ENCODE data around the gene NDUFAF8.

Gene NDUFAF8

GRCh38 chr17:81240761-81241160, 1.6 kb downstream of the NDUFAF8 start:
- DNase-seq (ENCODE audit: low spot score), result no peak

- DNase-seq (ENCODE audit: low spot score), result no peak
These were observed 2.1 kb downstream of the NDUFAF8 start for GRCh38 chr17:81241203-81241602.

DNA sequence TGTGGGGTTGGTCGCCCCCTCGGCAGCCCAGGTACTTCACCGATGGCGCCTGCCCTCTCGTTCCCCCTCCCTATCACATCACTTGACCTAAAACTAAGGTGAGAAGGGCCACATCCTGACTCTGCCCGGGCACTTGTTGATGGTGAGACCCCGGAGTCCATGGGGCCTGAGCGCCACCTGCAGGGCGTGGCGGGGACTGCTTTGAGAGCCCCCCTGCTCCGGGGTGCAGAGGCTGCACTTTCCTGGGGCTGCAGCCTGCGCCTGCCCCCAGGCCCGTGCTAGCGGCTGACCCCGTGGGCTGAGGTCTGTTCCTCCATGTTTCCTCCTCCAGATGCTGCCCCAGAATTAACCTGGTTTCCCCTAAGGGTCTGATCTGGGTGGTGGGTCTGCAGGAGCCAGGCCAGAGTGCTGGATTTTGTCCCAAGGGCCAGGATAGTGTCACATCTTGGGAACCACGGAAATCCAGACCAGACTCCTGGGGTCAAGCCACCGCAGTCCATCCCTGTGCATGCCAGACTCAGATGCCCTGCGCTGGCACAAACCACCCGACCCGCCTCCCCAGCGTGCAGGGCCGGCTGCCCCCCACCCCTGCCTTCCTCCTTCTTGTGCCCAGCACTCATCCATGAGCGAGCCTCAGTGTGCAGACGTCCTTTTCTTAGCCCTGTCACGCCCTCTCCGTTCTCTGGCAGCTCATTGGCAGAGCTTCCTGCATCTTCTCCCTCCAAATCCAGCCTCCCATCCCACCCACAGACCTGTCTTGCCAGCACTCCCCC, 2.7 kb downstream of the NDUFAF8 start:
- DNase-seq (ENCODE audit: low spot score), result peak; percentile 83

DNA sequence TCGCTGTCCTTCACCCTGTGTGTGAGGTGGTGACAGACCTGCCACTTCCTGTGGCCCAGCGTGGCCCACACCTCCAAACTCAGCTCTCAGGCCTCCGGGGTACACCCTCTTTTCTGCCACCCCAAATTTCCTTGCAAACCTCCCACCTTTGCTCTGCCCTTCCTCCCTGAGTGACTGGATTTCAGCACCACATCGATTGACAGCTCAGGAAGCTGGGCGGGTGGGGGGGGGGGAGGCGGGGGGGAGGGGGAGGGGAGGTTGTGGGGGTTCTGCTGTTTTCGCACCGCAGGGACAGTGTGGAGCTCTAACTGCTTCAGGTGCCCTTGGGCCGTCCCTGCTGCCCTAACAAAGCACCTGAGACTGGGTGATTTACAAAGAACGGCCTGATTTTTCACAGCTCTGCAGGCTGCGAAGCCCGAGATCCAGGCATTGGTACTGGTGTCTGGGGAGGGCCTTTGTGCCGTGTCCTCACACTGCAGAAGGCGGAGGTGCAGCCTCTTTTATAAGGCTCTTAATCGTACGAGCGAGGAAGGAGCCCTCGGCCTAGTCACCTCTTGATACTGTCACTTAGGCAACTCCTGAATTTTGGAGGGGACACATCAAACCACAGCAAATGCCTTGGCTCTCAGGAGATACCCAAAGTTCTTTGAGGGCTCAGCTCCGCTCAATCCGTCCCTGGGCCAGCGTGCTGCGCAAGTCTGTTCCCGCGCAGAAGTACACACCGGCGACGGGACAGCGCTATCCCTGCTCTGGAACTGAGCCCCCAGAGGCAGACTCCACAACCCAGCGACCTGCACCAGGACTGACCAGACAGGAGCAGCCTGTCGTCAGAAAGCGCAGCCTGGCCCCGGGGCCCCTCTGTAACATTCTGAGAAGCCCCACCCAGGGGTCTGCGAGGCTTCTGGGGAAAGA, 3.6 kb downstream of the NDUFAF8 start:
- DNase-seq (ENCODE audit: low spot score), result no peak

- DNase-seq (ENCODE audit: low spot score), result no peak
These were observed 4.2 kb downstream of the NDUFAF8 start for GRCh38 chr17:81243333-81243664.

DNA sequence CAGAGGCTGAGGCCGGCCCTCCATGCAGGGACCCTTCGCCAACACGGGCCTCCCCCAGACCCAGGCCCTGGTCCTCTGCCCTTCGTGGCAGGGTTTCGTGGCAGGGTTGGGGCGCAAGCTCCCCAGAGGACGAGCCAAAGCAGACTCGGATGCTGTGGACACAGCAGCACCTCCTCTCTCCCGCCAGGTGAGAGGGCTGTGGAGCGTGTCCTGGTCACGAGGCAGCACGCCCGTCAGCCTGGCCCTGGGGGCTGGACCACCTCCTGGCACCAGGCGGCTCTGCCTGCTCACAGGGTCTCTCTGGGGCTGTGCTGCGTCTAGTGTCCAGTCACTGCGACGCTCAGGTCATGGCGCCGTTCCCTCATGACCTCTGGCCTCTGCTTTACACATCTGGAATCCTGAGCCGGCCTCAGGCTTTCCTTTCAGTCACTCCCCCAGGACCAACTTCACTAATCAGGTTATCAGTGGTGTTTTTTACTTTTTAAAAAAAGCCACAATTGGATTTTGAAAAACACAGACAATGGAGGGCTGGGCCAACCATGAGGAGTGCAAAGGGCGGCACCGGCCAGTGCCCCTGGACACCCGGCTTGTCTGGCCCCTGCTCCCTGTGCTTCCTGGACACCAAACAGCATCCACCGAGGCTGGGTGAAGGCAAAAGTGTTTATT, 5.4 kb downstream of the NDUFAF8 start:
- DNase-seq (ENCODE audit: low spot score), result no peak

- DNase-seq (ENCODE audit: low spot score), result no peak
These were observed 6.0 kb downstream of the NDUFAF8 start for GRCh38 chr17:81245024-81245664.

DNA sequence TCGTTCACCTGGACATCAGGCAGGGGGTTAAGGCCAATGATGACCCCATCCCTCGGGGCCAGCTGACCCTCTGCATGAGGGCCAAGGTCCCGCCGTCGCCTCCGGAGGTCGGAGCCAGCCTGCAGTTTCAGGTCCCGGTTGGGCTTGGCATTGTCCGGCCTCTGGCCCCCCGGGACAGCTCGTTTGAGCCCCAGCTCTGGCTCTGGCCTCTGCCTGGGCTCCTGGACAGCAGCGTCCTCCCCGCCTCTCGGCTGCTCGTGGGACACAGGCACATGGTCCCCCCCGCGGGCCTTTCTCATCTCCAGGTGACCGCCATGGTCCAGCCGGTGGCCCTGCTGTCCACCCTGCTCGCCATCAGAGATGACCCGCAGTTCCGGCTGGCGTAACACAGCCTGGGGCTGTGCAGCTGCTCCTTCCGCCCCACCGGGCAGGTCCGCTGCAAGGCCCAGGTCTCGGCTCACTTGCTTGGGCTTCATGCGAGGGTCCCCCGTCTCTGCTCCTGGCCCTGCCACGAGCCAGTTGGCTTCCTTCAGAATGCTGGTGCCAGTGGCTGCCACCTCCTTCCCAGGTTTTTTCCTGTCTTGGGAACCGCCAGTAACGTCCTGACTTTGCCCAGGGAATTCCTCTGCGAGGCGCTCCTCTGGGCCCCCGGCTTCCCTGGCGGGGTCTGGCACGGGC, 6.7 kb downstream of the NDUFAF8 start:
- DNase-seq (ENCODE audit: low spot score), result no peak

- DNase-seq (ENCODE audit: low spot score), result no peak
These were observed 7.2 kb downstream of the NDUFAF8 start for GRCh38 chr17:81246343-81246670.

GRCh38 chr17:81246679-81247338, 7.7 kb downstream of the NDUFAF8 start:
- no peak for DNase-seq (ENCODE audit: low spot score)

- DNase-seq (ENCODE audit: low spot score), result no peak
These were observed 8.3 kb downstream of the NDUFAF8 start for GRCh38 chr17:81247339-81247990.

DNA sequence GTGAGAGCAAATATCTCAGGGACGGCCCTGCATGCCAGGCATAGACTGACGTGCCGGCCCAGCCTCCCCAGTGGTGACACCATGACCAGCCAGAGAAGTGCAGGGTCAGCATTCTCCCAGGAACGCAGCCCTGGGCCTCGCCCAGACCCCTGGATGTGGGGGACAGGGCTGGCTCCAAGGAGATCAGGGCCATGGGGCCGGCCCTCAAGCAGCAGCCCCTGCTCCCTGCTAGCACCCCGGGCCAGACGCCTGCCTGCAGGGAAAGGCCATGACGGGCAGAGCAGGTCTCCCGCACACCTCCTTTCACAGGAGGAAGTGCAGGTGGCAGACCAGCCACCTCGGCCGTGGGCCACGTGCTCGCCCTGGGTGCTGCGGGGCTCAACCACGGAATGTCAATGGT, 9.5 kb downstream of the NDUFAF8 start:
- DNase-seq (ENCODE audit: low spot score), result no peak

DNA sequence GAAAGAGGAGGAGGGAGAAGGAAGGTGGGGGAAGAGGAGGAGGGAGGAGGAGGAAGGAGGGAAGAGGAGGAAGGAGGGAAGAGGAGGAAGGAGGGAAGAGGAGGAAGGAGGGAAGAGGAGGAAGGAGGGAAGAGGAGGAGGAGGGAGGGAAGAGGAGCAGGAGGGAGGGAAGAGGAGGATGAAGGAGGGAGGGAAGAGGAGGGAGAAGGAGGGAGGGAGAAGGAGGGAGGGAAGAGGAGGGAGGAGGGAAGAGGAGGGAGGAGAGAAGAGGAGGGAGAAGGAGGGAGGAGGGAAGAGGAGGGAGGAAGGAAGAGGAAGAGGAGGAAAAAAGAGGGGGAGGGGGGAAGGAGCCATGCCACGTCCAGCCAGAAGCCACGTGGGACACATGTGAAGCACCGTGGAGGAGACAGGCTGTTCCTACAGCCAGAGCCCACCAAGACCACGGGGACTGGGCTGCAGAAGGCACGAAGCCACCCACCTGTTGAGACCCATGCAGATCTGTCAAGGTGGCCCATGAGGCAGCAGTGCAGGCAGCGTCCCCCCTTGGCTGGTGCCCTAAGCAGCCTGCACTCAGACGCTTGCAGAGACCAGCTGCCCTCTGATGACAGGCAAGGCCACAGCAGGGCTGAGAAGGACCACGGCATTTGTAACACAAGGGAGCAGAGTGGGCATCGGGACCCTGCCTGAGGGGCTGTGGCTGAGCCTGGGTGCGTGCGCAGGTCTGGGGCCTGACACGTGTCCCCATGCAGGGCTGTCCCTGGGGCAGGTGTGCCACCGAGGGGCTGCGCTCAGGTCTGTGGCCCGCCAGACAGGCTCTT, 10.3 kb downstream of the NDUFAF8 start:
- no peak for DNase-seq (ENCODE audit: low spot score)

DNA sequence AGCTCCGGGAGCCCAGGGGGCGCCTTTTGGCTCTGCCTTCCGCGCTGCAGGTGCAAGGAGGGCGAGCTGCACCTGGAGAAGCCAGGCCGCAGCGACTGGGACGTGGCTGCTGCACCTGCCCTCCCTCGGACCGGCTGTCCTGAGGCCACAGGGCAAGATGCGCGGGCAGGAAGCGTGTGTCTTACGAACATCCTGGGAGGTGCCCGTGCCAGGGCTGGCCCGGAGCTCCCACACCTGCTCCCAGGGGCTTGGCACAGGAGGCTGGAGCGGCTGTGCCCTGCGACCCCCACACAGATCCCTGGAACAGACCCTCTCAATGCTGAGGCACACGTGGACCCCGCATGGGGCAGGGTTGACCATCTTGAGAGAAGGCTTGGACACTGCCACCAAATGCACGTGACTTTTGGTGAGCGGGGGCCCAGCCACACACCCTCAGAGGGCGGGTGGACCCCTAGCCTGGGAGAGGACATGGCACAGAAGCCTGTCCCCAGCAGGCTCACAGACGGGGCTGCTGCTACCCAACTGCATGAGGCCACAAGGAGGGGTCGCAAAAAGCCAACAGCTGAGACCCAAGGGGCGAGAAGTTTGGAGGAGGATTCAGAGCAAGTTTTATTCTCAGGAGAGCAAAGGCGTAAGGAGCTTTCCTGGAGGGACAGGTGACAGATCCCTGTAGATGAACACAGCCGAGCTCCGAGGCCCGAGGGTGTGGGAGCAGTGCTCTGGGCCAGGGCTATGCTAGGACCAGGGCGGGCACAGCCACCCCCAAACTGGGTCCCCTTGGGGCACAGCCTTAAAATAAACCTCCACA, 11.4 kb downstream of the NDUFAF8 start:
- no peak for DNase-seq (ENCODE audit: low spot score)

DNA sequence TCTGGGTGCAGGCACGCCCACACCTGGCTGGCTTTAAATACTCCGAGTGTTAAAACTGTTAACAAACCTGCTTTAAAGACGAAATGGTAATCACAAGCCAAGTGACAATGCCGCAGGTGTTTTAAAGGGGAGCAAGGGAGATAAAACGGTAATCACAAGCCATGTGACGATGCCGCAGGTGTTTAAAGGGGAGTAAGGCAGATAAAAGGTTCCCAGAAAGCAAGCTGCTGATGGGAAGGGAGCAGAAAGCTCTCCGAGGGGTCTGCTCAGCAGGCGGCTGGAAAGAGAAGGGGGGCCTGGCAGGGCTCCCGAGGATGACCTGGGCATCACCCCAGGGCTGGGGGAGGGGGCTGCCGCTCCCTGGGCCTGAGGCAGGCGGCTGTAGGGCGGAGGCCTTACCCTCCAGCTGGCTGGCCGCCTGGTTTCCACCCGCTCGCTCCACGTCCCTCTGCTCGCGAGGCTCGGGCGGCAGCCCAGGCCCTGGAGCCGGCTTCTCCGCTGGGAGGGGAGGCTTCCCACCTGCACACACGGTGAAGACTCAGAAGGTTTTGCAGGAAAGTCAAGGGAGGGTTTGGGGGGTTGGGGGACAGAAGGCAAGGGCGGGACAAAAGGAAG, 12.1 kb downstream of the NDUFAF8 start:
- DNase-seq (ENCODE audit: low spot score), result no peak

DNA sequence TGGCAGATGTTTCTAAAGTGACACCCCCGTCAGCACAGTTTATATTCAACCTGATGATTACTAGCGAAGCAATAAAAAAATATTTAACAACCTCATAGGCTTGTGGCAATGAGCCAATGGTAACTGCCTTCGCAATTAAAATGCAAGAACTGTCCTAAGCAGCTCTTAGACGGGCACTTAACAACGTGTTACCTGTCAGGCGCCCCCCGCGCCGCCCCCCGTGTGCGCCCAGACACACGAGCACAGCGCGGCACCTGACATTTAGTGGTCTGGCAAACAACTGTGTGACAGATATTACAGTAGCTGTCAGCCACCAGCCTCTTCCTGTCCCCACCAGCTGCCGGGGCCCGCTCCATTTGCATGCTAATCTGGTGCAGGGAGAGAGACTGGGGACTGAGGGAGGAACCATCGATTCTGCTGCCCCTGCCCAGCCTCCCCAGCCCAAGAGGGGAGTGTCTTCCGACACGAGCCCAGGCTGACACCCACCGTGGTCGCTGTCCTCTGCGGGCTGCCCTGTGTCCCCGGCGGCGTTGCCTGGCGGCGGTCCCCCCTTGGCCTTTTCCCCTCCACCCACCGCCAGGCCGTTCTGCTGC, 12.7 kb downstream of the NDUFAF8 start:
- no peak for DNase-seq (ENCODE audit: low spot score)

GRCh38 chr17:81252326-81252986, 13.3 kb downstream of the NDUFAF8 start:
- DNase-seq (ENCODE audit: low spot score), result no peak

DNA sequence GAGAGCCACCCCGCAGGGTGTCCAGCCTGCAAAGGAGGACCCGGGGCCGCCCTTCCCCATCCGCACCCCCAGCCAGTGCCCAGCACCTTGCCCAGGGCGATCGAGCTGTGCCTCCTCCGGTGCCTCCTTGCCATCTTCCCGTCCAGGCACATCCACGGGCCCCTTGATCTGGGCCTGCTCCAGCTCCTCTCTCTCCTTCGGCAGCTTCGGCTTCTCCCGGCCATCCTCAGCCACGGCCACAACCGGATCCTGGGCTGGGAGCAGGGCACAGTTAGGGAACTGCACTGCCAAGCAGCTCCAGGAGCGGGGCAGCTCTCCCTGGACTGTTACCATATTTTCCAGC, 13.8 kb downstream of the NDUFAF8 start:
- DNase-seq (ENCODE audit: low spot score), result no peak
